HFF-Myc (cell line): ENCODE results near the gene TAF6.

Experiments used
- DNase-seq: peaks from one replicate; pipeline ENCODE4 v3.0.0-alpha.2; 2011; ENCODE audit warnings: low read depth; ENCODE audit errors: extremely low read depth
- H3K4me3 ChIP-seq: replicated peaks from 2 replicates; pipeline ENCODE4 v1.5.1; 2011; ENCODE audit warnings: low read depth, mild to moderate bottlenecking, control low read depth, low read length
- CTCF ChIP-seq: IDR thresholded peaks from 2 replicates; pipeline ENCODE4 v1.5.1; 2012; ENCODE audit warnings: mild to moderate bottlenecking, low read depth, low read length, control low read depth; ENCODE audit errors: missing control alignments

The TAF6 gene

GRCh38 chr7:100126931-100127865, 8.0 kb upstream of the TAF6 start, which contains the start of gene MBLAC1:
TSS of gene MBLAC1 (plus strand) at chr7:100126967. CDS start at chr7:100127396, 429 bp downstream.
- DNase-seq = peak; percentile 78
- H3K4me3 ChIP-seq = peak within 1 kb of the TSS; percentile 64
- no peak for TF ChIP-seq CTCF

DNA sequence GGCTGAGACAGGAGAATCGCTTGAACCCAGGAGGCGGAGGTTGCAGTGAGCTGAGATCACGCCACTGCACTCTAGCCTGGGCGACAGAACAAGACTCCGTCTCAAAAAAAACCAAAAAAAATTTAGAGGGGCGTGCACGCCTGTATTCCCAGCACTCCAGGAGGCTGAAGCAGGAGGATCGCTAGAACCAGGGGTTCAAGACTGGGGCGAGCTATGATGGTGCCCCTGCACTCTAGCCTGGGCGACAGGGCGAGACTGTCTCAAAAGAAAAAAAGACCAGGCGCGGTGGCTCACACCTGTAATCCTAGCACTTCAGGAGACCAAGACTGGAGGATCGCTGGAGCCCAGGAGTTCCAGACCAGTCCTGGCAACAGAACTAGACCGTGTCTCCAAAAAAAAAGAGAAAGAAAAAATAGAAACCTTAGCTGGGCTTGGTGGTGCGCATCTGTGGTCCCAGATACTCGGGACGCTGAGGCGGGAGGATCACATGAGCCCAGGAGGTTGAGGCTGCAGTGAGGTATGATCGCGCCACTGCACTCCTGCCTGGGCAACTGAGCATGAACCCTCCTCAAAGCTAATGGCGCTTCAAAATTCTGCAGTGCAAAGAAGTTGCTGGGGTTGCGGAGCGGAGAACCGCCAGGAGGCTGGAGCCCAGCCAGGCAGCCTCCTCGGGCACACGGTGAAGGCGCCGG, 7.2 kb upstream of the TAF6 start:
- peak overlapping the region; percentile 64 for H3K4me3 ChIP-seq
- no peak for DNase-seq
- TF ChIP-seq CTCF = no peak

DNA sequence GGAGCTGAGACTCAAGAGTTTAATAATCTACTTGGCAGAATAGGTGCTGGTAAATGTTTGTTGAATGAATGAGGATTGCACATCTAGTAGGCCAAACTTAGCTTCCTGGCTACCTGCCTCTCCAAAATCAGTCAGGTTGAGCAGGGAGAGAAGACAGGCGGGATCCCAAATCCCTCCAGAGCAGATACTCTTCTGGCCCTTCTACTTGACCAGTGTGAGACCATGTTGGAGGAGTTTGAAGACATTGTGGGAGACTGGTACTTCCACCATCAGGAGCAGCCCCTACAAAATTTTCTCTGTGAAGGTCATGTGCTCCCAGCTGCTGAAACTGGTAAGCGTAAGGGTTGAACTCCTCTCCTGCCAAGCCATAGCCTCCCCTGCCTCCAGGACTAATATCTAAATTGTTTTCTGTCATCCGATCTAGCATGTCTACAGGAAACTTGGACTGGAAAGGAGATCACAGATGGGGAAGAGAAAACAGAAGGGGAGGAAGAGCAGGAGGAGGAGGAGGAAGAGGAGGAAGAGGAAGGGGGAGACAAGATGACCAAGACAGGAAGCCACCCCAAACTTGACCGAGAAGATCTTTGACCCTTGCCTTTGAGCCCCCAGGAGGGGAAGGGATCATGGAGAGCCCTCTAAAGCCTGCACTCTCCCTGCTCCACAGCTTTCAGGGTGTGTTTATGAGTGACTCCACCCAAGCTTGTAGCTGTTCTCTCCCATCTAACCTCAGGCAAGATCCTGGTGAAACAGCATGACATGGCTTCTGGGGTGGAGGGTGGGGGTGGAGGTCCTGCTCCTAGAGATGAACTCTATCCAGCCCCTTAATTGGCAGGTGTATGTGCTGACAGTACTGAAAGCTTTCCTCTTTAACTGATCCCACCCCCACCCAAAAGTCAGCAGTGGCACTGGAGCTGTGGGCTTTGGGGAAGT, 5.4 kb upstream of the TAF6 start:
- no peak overlapping the region for H3K4me3 ChIP-seq
- TF ChIP-seq CTCF = no peak
- no peak for DNase-seq

DNA sequence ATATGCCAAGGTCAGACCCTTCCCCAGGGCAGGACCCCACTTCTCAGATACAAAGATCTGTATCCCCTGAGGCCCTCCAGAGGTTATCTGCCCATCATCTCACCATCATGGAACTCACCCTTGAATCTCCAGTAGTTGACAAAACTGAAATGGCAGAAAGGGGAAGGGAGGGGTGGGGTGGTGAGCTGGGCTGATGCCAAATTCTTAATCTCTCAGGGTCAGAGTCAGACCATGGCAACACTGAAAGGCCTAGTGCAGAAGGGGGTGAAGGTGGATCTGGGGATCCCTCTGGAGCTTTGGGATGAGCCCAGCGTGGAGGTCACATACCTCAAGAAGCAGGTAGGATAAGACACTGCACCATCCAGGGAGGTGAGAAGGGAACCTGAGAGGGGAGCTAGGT, 3.4 kb upstream of the TAF6 start:
- DNase-seq = no peak
- no peak for TF ChIP-seq CTCF
- H3K4me3 ChIP-seq = no peak overlapping the region

- DNase-seq = no peak
- no peak overlapping the region for H3K4me3 ChIP-seq
- TF ChIP-seq CTCF = no peak
These were observed 2.9 kb upstream of the TAF6 start for GRCh38 chr7:100122067-100122466.

DNA sequence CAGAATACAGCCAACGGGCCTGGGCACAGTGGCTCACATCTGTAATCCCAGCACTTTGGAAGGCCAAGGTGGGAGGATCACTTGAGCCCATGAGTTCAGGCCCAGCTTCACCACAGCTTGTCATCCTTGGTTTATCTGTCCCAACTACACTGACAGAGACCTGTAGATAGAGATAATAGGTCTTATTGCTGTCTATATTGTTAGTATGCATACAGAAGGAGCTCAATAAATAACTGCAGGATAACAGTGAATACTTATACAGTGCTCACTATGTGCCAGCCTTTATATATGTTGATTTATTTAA, 1.5 kb upstream of the TAF6 start:
- peak overlapping the region; percentile 98 for H3K4me3 ChIP-seq

More for the DNA sequence above, 1.5 kb upstream of the TAF6 start:
- DNase-seq = no peak
- no peak for TF ChIP-seq CTCF
